ENCODE data around the gene LRRC23. TPM values are rescaled to one million over a fixed set of nuclear protein-coding genes. Genes with fewer than 3 reads are reported as not detected.

Gene LRRC23
- total and polyA plus RNA-seq, 2 of the 4 experiments (the other 2 are of a cell fraction) = 11.1 to 11.4 TPM

DNA sequence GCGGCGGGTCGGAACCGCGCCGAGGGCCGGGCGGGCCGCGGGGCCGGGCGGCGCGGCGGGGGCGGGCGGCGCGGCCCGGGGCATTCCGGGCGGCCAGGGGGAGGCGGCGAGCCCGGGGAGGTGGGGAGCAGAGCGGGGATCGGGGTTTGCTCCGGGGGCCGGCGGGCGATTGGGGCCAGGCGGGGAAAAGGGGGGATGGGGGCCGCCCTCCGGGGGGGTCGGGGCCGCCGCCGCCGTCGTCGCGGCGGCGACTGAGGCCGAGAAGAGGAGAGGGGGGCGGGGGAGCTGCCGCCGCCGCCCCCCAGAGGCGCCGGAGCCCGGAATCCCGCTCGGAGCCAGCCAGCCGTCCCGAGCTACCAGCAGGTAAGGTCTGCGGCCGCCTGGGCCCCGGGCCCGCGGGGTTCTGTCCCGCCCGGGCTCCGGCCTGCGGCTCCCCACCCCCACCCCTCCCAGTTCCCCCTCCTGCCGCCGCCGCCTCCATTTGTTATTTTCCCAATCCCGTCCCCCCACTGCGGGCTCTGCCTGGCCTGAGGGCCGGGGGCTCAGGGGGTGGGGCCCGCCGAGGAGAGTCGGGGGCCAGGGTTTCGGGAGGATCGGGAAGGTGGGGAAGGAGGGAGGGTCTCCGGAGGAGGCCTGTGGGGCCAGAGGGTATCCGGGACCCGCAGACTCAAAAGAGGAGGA, 23.5 kb downstream of the LRRC23 start:
- peak overlapping the region; percentile 51 for H2AK5ac ChIP-seq (ENCODE audit: low read depth, low read length)
- CTCF ChIA-PET = interaction anchor here (0.6 kb wide), 1 partner anchor 874 kb away, joined by 3 read pairs; no protein-coding TSS in a partner anchor
- BruUV-seq (replicated peaks) = no TSS peak
- dilution Hi-C loops (cut with HindIII; ENCODE audit: low sequenced_read_pairs, unreplicated experiment) (no loop called here), in situ Hi-C loops (cut with MboI; ENCODE audit: low sequenced_read_pairs) (no loop called here), intact Hi-C loops (cut with micrococcal nuclease) (no loop called here)
- peaks cover 8% of the 10 kb centered on the region for H3K9me1 ChIP-seq (ENCODE audit: insufficient read depth, low read length)
- H2BK20ac ChIP-seq (ENCODE audit: low read depth, low read length) = no peak overlapping the region
- H3K36me3 ChIP-seq (ENCODE audit: control insufficient read depth, insufficient read depth, low read length) = peaks cover 7% of the 10 kb centered on the region
- DNase-seq (no peak), ATAC-seq (ENCODE audit: low read depth) (no peak; the same call in 1 of the 2 replicates)
- H3K56ac ChIP-seq (ENCODE audit: extremely low read depth, insufficient read depth, low read length) = 0 out of 2 replicates have a peak overlapping the region, but pooled peaks have one; percentile 76
- no peak overlapping the region for H2BK120ac ChIP-seq (ENCODE audit: low read depth, low read length)
- POLR2A ChIA-PET (ENCODE audit: unreplicated experiment) = interaction anchor here (0.6 kb wide), 1 partner anchor 33 kb away, joined by 3 read pairs; no protein-coding TSS in a partner anchor
- H3K9ac ChIP-seq (ENCODE audit: low read depth, low read length) = peak overlapping the region; percentile 76
- H3K23ac ChIP-seq (ENCODE audit: low read depth, low read length) = peak overlapping the region; percentile 96
- peaks cover 26% of the 10 kb centered on the region for H3K4me1 ChIP-seq (ENCODE audit: control insufficient read depth, insufficient read depth, low read length)
- H3K14ac ChIP-seq (replicated peaks; ENCODE audit: low read depth, low read length) = peak overlapping the region; percentile 91
- peak overlapping the region; percentile 59 for H2AFZ ChIP-seq (replicated peaks; ENCODE audit: low read length, poor library complexity)
- H4K20me1 ChIP-seq (ENCODE audit: insufficient read depth, low read length) = peaks cover 43% of the 10 kb centered on the region
- no peaks in the 10 kb centered on the region for H3K9me3 ChIP-seq (ENCODE audit: control insufficient read depth, insufficient read depth, low read length)
- peak overlapping the region; percentile 94 for H2AK9ac ChIP-seq (replicated peaks; ENCODE audit: low read depth, low read length, poor library complexity)
- peak overlapping the region; percentile 93 for H3K4me3 ChIP-seq (ENCODE audit: insufficient read depth, low read depth, low read length)
- peak overlapping the region; percentile 83 for H3K4ac ChIP-seq (ENCODE audit: low read depth, low read length)
- peak overlapping the region; percentile 98 for H3K4me2 ChIP-seq (ENCODE audit: low read depth, low read length)
- peak overlapping the region; percentile 89 for H2BK5ac ChIP-seq (ENCODE audit: low read depth, low read length, poor library complexity, severe bottlenecking)
- H4K91ac ChIP-seq (ENCODE audit: insufficient read depth, low read depth, low read length) = no peak overlapping the region
- H3K27me3 ChIP-seq (ENCODE audit: control insufficient read depth, insufficient read depth, low read length) = no peaks in the 10 kb centered on the region
- H4K5ac ChIP-seq (ENCODE audit: low read depth, low read length) = peak overlapping the region; percentile 49
- TF ChIP-seq MAZ (IDR thresholded peaks at IDR 0.05; ENCODE audit: borderline replicate concordance, low read depth, low read length) (no peak; the same call in 1 of the 2 replicates), RFX5 (IDR thresholded peaks at IDR 0.05; ENCODE audit: low read depth, low read length) (no peak), RCOR1 (IDR thresholded peaks at IDR 0.05; ENCODE audit: insufficient replicate concordance, low read length) (no peak), POLR2A (IDR thresholded peaks at IDR 0.05; ENCODE audit: low read depth, low read length) (no peak), FOS (IDR thresholded peaks at IDR 0.05; ENCODE audit: low read depth, low read length) (no peak), SMC3 (IDR thresholded peaks at IDR 0.05; ENCODE audit: low read depth, low read length) (no peak)
- TF ChIP-seq, protein P1, sequence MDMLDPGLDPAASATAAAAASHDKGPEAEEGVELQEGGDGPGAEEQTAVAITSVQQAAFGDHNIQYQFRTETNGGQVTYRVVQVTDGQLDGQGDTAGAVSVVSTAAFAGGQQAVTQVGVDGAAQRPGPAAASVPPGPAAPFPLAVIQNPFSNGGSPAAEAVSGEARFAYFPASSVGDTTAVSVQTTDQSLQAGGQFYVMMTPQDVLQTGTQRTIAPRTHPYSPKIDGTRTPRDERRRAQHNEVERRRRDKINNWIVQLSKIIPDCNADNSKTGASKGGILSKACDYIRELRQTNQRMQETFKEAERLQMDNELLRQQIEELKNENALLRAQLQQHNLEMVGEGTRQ (IDR thresholded peaks at IDR 0.05; ENCODE audit: low read depth, low read length) = no peak
- peak overlapping the region; percentile 95 for H3K27ac ChIP-seq (ENCODE audit: insufficient read depth, low read length)
- WGBS, 2 experiments (ENCODE audit: extremely low coverage in 2 of 2, insufficient read length in 1 of 2) = 0% methylated on average over 13 of the region's 79 CpGs; no CpG with 5 or more reads in 1 of the 2 experiments
- H2BK15ac ChIP-seq (ENCODE audit: low read depth, low read length) = no peak overlapping the region
- H3K18ac ChIP-seq (ENCODE audit: low read depth, low read length) = peak overlapping the region; percentile 0; the same call in 1 of the 2 replicates
- peak overlapping the region in 1 of 2 experiments; percentile 54; a peak in 2 of 4 replicates for H4K8ac ChIP-seq (ENCODE audit: low read depth in 2 of 2, low read length in 2 of 2)
- peaks cover 11 to 50% of the 10 kb centered on the region in 2 experiments; a peak in 3 of 4 replicates for H3K79me1 ChIP-seq (ENCODE audit: low read depth in 1 of 2, low read length in 2 of 2)
